Lung (tissue), 12 donors: ENCODE measurements around the gene WFS1. TPM values are rescaled to one million over a fixed set of nuclear protein-coding genes. Genes with fewer than 3 reads are reported as not detected.

Experiments used
- ATAC-seq: fragments of 200-7000 bp; cut with Tn5 transposase; one replicate; pipeline ENCODE4 v1.9.1; 2020; ENCODE audit warnings: moderate number of reproducible peaks; ENCODE audit not compliant: insufficient read depth, low FRiP score
- DNase-seq, 3 donors: peaks; one replicate each; pipeline ENCODE4 v3.0.0-alpha.2; 2013 to 2017
- H3K27ac ChIP-seq, 2 donors: one replicate each; pipeline ENCODE4 v1.5.1; 2013; ENCODE audit warnings: mild to moderate bottlenecking in 2 of 2, moderate library complexity in 2 of 2, control low read depth in 1 of 2, inconsistent platforms in 1 of 2, low read depth in 1 of 2, low read length in 1 of 2
- H3K27me3 ChIP-seq, 3 donors: one replicate each; pipeline ENCODE4 v1.5.1; 2013; ENCODE audit warnings: low read length in 2 of 3; ENCODE audit not compliant: control insufficient read depth in 3 of 3, insufficient read depth in 3 of 3
- H3K36me3 ChIP-seq, 4 donors: one replicate each; pipeline ENCODE4 v1.5.1; 2013; ENCODE audit warnings: low read length in 4 of 4, mild to moderate bottlenecking in 1 of 4, moderate library complexity in 1 of 4; ENCODE audit not compliant: control insufficient read depth in 4 of 4, insufficient read depth in 4 of 4
- H3K4me1 ChIP-seq, 5 donors: one replicate each; pipeline ENCODE4 v1.5.1; 2013; ENCODE audit warnings: low read length in 5 of 5, mild to moderate bottlenecking in 2 of 5, moderate library complexity in 1 of 5; ENCODE audit not compliant: control insufficient read depth in 5 of 5, insufficient read depth in 5 of 5
- H3K4me3 ChIP-seq: one replicate; pipeline ENCODE4 v1.5.1; 2013; ENCODE audit warnings: mild to moderate bottlenecking, control low read depth, moderate library complexity
- H3K9ac ChIP-seq, 2 donors: one replicate each; pipeline ENCODE4 v1.5.1; 2013; ENCODE audit warnings: low read length in 2 of 2, control low read depth in 1 of 2; ENCODE audit not compliant: insufficient read depth in 1 of 2
- H3K9me3 ChIP-seq, 4 donors: one replicate each; pipeline ENCODE4 v1.5.1; 2013; ENCODE audit warnings: low read length in 3 of 4, mild to moderate bottlenecking in 1 of 4, moderate library complexity in 1 of 4; ENCODE audit not compliant: control insufficient read depth in 4 of 4, insufficient read depth in 3 of 4
- CTCF ChIP-seq: IDR thresholded peaks from 2 replicates; pipeline ENCODE4 v1.5.1; 2012; ENCODE audit warnings: mild to moderate bottlenecking; ENCODE audit errors: control extremely low read depth, extremely low read depth
- WGBS, 2 donors: extraction: QIAGEN DNeasy Blood & Tissue Kit; methylation state at CpG; one replicate each; pipeline ENCODE4 v1.1.7; 2013; 5-methylcytosine and 5-hydroxymethylcytosine counted together
- polyA plus RNA-seq, 2 donors: library from polyadenylated mRNA; stranded (reverse); fragments of 200-250 nt; gene quantifications; one replicate each; pipeline ENCODE4 v1.2.1, GENCODE V29; 2013
- total RNA-seq, 2 donors: library from RNA; depleted of rRNA in 1 of 2; stranded (reverse); fragments of >200 nt in 1 of 2; gene quantifications; one replicate each; pipeline ENCODE4 v1.2.1, GENCODE V29; 2014 to 2021
- donor health status: control.
- donor health status: control.
- donor health status: Bipolar disorder and iron deficiency.
- donor health status: healthy.
- donor health status: DM: yes; HTN: yes; CAD: no.

The WFS1 gene
- total and polyA plus RNA-seq, 4 donors = 26.5 to 76.0 (median 30.2) TPM

GRCh38 chr4:6299875-6300274, 30.2 kb downstream of the WFS1 start:
- Histone ChIP-seq H3K9ac (no peak overlapping the region), H3K27ac (no peak overlapping the region), H3K4me1 (no peaks in the 10 kb centered on the region), H3K27me3 (no peaks in the 10 kb centered on the region), H3K9me3 (peaks cover 0 to 11% (median 0%) of the 10 kb centered on the region in 4 donors), H3K4me3 (no peak overlapping the region), H3K36me3 (peaks cover 0 to 55% (median 25%) of the 10 kb centered on the region in 4 donors)
- TF ChIP-seq CTCF = no peak
- 88 to 95% methylated on average over 12 of the region's 12 CpGs for WGBS, 2 donors
- ATAC-seq (no peak), DNase-seq (no peak)

GRCh38 chr4:6300359-6300758, 30.7 kb downstream of the WFS1 start:
- no peak overlapping the region for H3K9ac ChIP-seq
- H3K4me1 ChIP-seq = no peaks in the 10 kb centered on the region
- no peak overlapping the region for H3K27ac ChIP-seq
- H3K27me3 ChIP-seq = no peaks in the 10 kb centered on the region
- H3K9me3 ChIP-seq = peaks cover 0 to 11% (median 0%) of the 10 kb centered on the region in 4 donors
- ATAC-seq (no peak), DNase-seq (no peak)
- peaks cover 0 to 53% (median 23%) of the 10 kb centered on the region in 4 donors for H3K36me3 ChIP-seq
- H3K4me3 ChIP-seq = no peak overlapping the region
- WGBS, 2 donors = 85 to 96% methylated on average over 11 of the region's 11 CpGs
- no peak for TF ChIP-seq CTCF

GRCh38 chr4:6301051-6301731, 31.5 kb downstream of the WFS1 start:
- peaks cover 0 to 45% (median 19%) of the 10 kb centered on the region in 4 donors for H3K36me3 ChIP-seq
- H3K9me3 ChIP-seq = peaks cover 0 to 11% (median 0%) of the 10 kb centered on the region in 4 donors
- H3K27me3 ChIP-seq = no peaks in the 10 kb centered on the region
- ATAC-seq = no peak
- DNase-seq = no peak
- no peak overlapping the region for H3K27ac ChIP-seq
- H3K4me3 ChIP-seq = no peak overlapping the region
- no peaks in the 10 kb centered on the region for H3K4me1 ChIP-seq
- no peak for TF ChIP-seq CTCF
- whole genome bisulfite sequencing, 2 donors = 92 to 97% methylated on average over 35 of the region's 35 CpGs
- no peak overlapping the region for H3K9ac ChIP-seq
